CD14-positive monocyte (primary cell): ENCODE data around the gene DTYMK. TPM values are rescaled to one million over a fixed set of nuclear protein-coding genes. Genes with fewer than 3 reads are reported as not detected.

Source experiments
- DNase-seq, 3 donors: peaks; one replicate each; pipeline ENCODE4 v3.0.0-alpha.2; 2011 to 2022
- H2AFZ ChIP-seq: 2 replicates; pipeline ENCODE4 v1.6.0; 2012; ENCODE audit warnings: mild to moderate bottlenecking, low read depth, low read length, inconsistent platforms; ENCODE audit not compliant: insufficient read depth, poor library complexity, severe bottlenecking
- H3K27ac ChIP-seq, 2 donors: 1 replicate in 1 of 2; 2 replicates in 1 of 2; pipeline ENCODE4 v1.5.1; 2012 to 2013; ENCODE audit warnings: low read length in 2 of 2, control low read depth in 1 of 2, inconsistent platforms in 1 of 2, low read depth in 1 of 2, mild to moderate bottlenecking in 1 of 2
- H3K27me3 ChIP-seq, 2 donors: one replicate each; pipeline versions ENCODE4 v1.6.0 to v1.6.1; 2011 to 2013; ENCODE audit warnings: low read length in 2 of 2; ENCODE audit not compliant: control insufficient read depth in 2 of 2, insufficient read depth in 2 of 2
- H3K36me3 ChIP-seq, 2 donors: replicated peaks in 1 of 2; 1 replicate in 1 of 2; 2 replicates in 1 of 2; pipeline versions ENCODE4 v1.5.1 to v1.6.1; 2012 to 2013; ENCODE audit warnings: low read length in 2 of 2, control low read depth in 1 of 2, inconsistent platforms in 1 of 2, mild to moderate bottlenecking in 1 of 2; ENCODE audit not compliant: insufficient read depth in 2 of 2, control insufficient read depth in 1 of 2
- H3K4me1 ChIP-seq, 2 donors: 1 replicate in 1 of 2; 2 replicates in 1 of 2; pipeline versions ENCODE4 v1.5.1 to v1.6.1; 2012 to 2013; ENCODE audit warnings: low read length in 2 of 2, control low read depth in 1 of 2, inconsistent platforms in 1 of 2, mild to moderate bottlenecking in 1 of 2, moderate library complexity in 1 of 2; ENCODE audit not compliant: insufficient read depth in 2 of 2, control insufficient read depth in 1 of 2
- H3K4me2 ChIP-seq: replicated peaks from 2 replicates; pipeline ENCODE3; 2012; ENCODE audit warnings: low read length, moderate library complexity, mild to moderate bottlenecking; ENCODE audit not compliant: poor library complexity, severe bottlenecking; ENCODE audit errors: extremely low read depth
- H3K4me3 ChIP-seq, 3 experiments: fragments of 200-600 bp in 1 of 3; sonication (generic) in 1 of 3; replicated peaks in 1 of 3; 1 replicate in 2 of 3; 2 replicates in 1 of 3; pipeline ENCODE4 v1.5.1; 2011 to 2013; ENCODE audit warnings: low read length in 3 of 3, mild to moderate bottlenecking in 3 of 3, control low read depth in 2 of 3, low read depth in 2 of 3, inconsistent platforms in 1 of 3, moderate library complexity in 1 of 3
- H3K79me2 ChIP-seq: 2 replicates; pipeline ENCODE4 v1.6.0; 2012; ENCODE audit warnings: mild to moderate bottlenecking, control low read depth, inconsistent platforms, low read length, moderate library complexity; ENCODE audit not compliant: insufficient read depth
- H3K9ac ChIP-seq: 2 replicates; pipeline ENCODE4 v1.6.0; 2017; ENCODE audit warnings: low read length, mild to moderate bottlenecking; ENCODE audit not compliant: insufficient read depth, poor library complexity, severe bottlenecking
- H3K9me3 ChIP-seq, 2 donors: replicated peaks in 1 of 2; 1 replicate in 1 of 2; 2 replicates in 1 of 2; pipeline versions ENCODE4 v1.5.1 to v1.6.1; 2012 to 2013; ENCODE audit warnings: low read length in 2 of 2, control low read depth in 1 of 2; ENCODE audit not compliant: control insufficient read depth in 1 of 2, insufficient read depth in 1 of 2
- H4K20me1 ChIP-seq: 2 replicates; pipeline ENCODE4 v1.6.0; 2012; ENCODE audit warnings: mild to moderate bottlenecking, low read length, control low read depth, moderate library complexity; ENCODE audit not compliant: insufficient read depth
- H3K27ac Mint-ChIP-seq, 7 donors: one replicate each; pipeline ENCODE4 v1.8.0; 2020; ENCODE audit warnings: mild to moderate bottlenecking in 7 of 7, mixed read lengths in 7 of 7, moderate library complexity in 6 of 7, inconsistent platforms in 2 of 7
- H3K27me3 Mint-ChIP-seq, 3 donors: one replicate each; pipeline ENCODE4 v1.8.0; 2021 to 2022; ENCODE audit warnings: low read depth in 3 of 3, mild to moderate bottlenecking in 3 of 3, mixed read lengths in 3 of 3, moderate library complexity in 3 of 3, inconsistent platforms in 1 of 3
- H3K36me3 Mint-ChIP-seq, 2 donors: one replicate each; pipeline ENCODE4 v1.8.0; 2020; ENCODE audit warnings: mixed read lengths in 2 of 2, inconsistent platforms in 1 of 2, mild to moderate bottlenecking in 1 of 2
- H3K4me1 Mint-ChIP-seq: one replicate; pipeline ENCODE4 v1.8.0; 2020; ENCODE audit warnings: mild to moderate bottlenecking, mixed read lengths
- H3K4me3 Mint-ChIP-seq, 2 donors: one replicate each; pipeline ENCODE4 v1.8.0; 2020; ENCODE audit warnings: mild to moderate bottlenecking in 2 of 2, mixed read lengths in 2 of 2, moderate library complexity in 1 of 2
- H3K9me3 Mint-ChIP-seq, 7 donors: one replicate each; pipeline ENCODE4 v1.8.0; 2020 to 2022; ENCODE audit warnings: mixed read lengths in 7 of 7, mild to moderate bottlenecking in 6 of 7, moderate library complexity in 6 of 7, inconsistent platforms in 2 of 7
- CTCF ChIP-seq: fragments of 200-600 bp; IDR thresholded peaks from one replicate; pipeline ENCODE4 v1.8.0; 2022; ENCODE audit warnings: antibody characterized with exemption, mild to moderate bottlenecking
- WGBS: methylation state at CpG from one replicate; pipeline ENCODE4 v1.1.5; 2013; ENCODE audit warnings: missing lambda C conversion rate; ENCODE audit not compliant: insufficient coverage; 5-methylcytosine and 5-hydroxymethylcytosine counted together
- intact Hi-C, 2 donors: fragments of 100-400 bp; cut with micrococcal nuclease; formaldehyde crosslinking; loops; one replicate each; pipeline versions ENCODE4 v1.15.0 to v1.15.1; 2023
- polyA plus RNA-seq, 3 donors: library from polyadenylated mRNA; depleted of rRNA in 1 of 3; unstranded in 2 of 3; stranded (reverse) in 1 of 3; fragments of 300-500 nt in 2 of 3; fragments of >200 nt in 1 of 3; fragmentation: Illumina TruSeq in 2 of 3; gene quantifications; 1 replicate in 2 of 3; 2 replicates in 1 of 3; pipeline ENCODE4 v1.2.3, GENCODE V29; 2012 to 2021

The DTYMK gene
- polyA plus RNA-seq, 3 donors: 13.0 to 23.5 (median 18.7) TPM

GRCh38 chr2:241637018-241637794, 49.4 kb downstream of the DTYMK start, which contains the start of the genes ATG4B and THAP4:
Gene ATG4B, plus strand, starts transcription at chr2:241637693. Its CDS starts 22 bp downstream, at chr2:241637715.
Gene THAP4, minus strand, starts transcription at chr2:241637158. Its CDS starts 141 bp downstream, at chr2:241637017.
- peak within 1 kb of the TSS; percentile 84 to 90 for H3K4me3 Mint-ChIP-seq
- Histone ChIP-seq H3K9ac (peak within 1 kb of the TSS; percentile 93), H3K27me3 (no peaks in the 10 kb centered on the region), H4K20me1 (peaks cover 48% of the 10 kb centered on the region), H3K4me1 (peaks cover 23 to 31% of the 10 kb centered on the region in 2 donors), H3K4me3 (peak within 1 kb of the TSS; percentile 67 to 96 (median 77)), H3K9me3 (no peaks in the 10 kb centered on the region), H3K4me2 (peak within 1 kb of the TSS; percentile 86), H3K27ac (peak within 1 kb of the TSS; percentile 82 to 95), H3K36me3 (peaks cover 18 to 24% of the 10 kb centered on the region in 2 donors), H2AFZ (peak within 1 kb of the TSS; percentile 91), H3K79me2 (peaks cover 78% of the 10 kb centered on the region)
- peaks cover 51% of the 10 kb centered on the region for H3K4me1 Mint-ChIP-seq
- TF ChIP-seq CTCF: no peak
- H3K9me3 Mint-ChIP-seq: peaks cover 0 to 4% (median 0%) of the 10 kb centered on the region in 7 donors
- peak; percentile 77 to 78 (median 78) for DNase-seq
- WGBS: under 1% methylated on average over 120 of the region's 123 CpGs
- intact Hi-C loops: loop anchor here (2.0 to 10.0 kb wide), 5 partner anchors 50 to 322 kb away; partner anchors contain the start of genes FARP2 (in 2 of the 2), DTYMK (in 1 of the 2), HDLBP (in 1 of the 2) and ING5 (in 1 of the 2)
- H3K27me3 Mint-ChIP-seq: peaks cover 0 to 2% (median 0%) of the 10 kb centered on the region in 3 donors
- H3K27ac Mint-ChIP-seq: peak within 1 kb of the TSS; percentile 75 to 97 (median 90)
- H3K36me3 Mint-ChIP-seq: peaks cover 28 to 35% of the 10 kb centered on the region in 2 donors
